Uterus (tissue), 4 donors: Measurements from ENCODE around the gene PPFIBP1. TPM values are rescaled to one million over a fixed set of nuclear protein-coding genes. Genes with fewer than 3 reads are reported as not detected.

Experiments
- DNase-seq, 2 donors: peaks; one replicate each; pipeline ENCODE4 v3.0.0-alpha.2; 2019 to 2020
- H3K27ac ChIP-seq, 2 donors: fragments of 200-600 bp; sonication (generic); 1 replicate in 1 of 2; 2 replicates in 1 of 2; pipeline ENCODE4 v1.5.1; 2016 to 2018
- H3K27me3 ChIP-seq, 2 donors: fragments of 200-600 bp; sonication (generic); one replicate each; pipeline ENCODE4 v1.5.1; 2018 to 2019; ENCODE audit warnings: control low read depth in 1 of 2
- H3K36me3 ChIP-seq, 2 donors: fragments of 200-600 bp; sonication (generic); one replicate each; pipeline ENCODE4 v1.5.1; 2019; ENCODE audit warnings: control low read depth in 1 of 2
- H3K4me1 ChIP-seq, 2 donors: fragments of 200-600 bp; sonication (generic); one replicate each; pipeline ENCODE4 v1.5.1; 2018 to 2019; ENCODE audit warnings: control low read depth in 1 of 2
- H3K4me3 ChIP-seq, 2 donors: fragments of 200-600 bp; sonication (generic); 1 replicate in 1 of 2; 2 replicates in 1 of 2; pipeline ENCODE4 v1.5.1; 2018 to 2019; ENCODE audit warnings: mild to moderate bottlenecking in 1 of 2
- H3K9me3 ChIP-seq, 2 donors: fragments of 200-600 bp; sonication (generic); one replicate each; pipeline ENCODE4 v1.5.1; 2019; ENCODE audit warnings: control low read depth in 1 of 2
- CTCF ChIP-seq, 4 experiments: fragments of 200-600 bp in 2 of 4; fragments of 450-650 bp in 2 of 4; sonication (generic) in 2 of 4; IDR thresholded peaks; one replicate each; pipeline ENCODE4 v1.5.1; 2016 to 2019; ENCODE audit warnings: antibody characterized with exemption in 4 of 4, mild to moderate bottlenecking in 2 of 4, moderate library complexity in 1 of 4
- POLR2A ChIP-seq, 2 donors: fragments of 450-650 bp; IDR thresholded peaks; one replicate each; pipeline ENCODE4 v1.6.1; 2016; ENCODE audit warnings: antibody characterized with exemption in 2 of 2, mild to moderate bottlenecking in 1 of 2, moderate library complexity in 1 of 2
- intact Hi-C: fragments of 100-400 bp; cut with DNase I; formaldehyde crosslinking; loops from one replicate; pipeline ENCODE4 v1.15.1; 2023; ENCODE audit warnings: low total_unique reads
- total RNA-seq, 4 donors: library from RNA; depleted of rRNA in 3 of 4; stranded (reverse); fragments of >200 nt in 3 of 4; gene quantifications; one replicate each; pipeline versions ENCODE4 v1.1.0 to v1.2.4, GENCODE V29; 2014 to 2023
- donor health status: DM: yes; HTN: yes; CAD: no.

Gene PPFIBP1
- total RNA-seq, 4 donors from 2014 or later = 43.8 to 139 (median 82.7) TPM

DNA sequence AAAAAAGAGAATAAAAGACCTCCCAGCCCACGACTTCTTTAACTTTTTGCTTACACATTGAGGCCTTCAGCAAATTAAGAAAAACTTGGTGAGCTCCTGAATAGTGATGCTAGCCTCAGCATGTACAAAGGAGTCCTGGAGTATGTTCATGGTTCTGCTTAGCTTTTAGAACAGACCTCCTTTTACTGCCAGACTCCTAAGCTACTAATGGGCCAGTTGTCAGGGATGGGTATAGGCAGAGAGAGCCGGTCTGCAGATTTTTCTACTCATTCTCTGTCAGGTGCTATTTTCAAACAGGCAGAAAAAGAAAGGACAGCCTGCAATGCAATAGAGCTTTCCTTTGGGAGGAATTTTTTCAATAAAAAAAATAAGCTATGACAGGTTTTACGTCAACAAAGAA lies 90.4 kb downstream of the PPFIBP1 start:
- H3K27ac ChIP-seq = no peak overlapping the region
- TF ChIP-seq POLR2A (IDR thresholded peaks at IDR 0.05) (no peak), CTCF (IDR thresholded peaks at IDR 0.05) (no peak)
- H3K4me3 ChIP-seq = no peak overlapping the region
- no peaks in the 10 kb centered on the region for H3K9me3 ChIP-seq
- H3K36me3 ChIP-seq = no peaks in the 10 kb centered on the region
- intact Hi-C loops = no loop called here
- H3K4me1 ChIP-seq = no peaks in the 10 kb centered on the region
- H3K27me3 ChIP-seq = no peaks in the 10 kb centered on the region
- DNase-seq = no peak

- Histone ChIP-seq H3K36me3 (no peaks in the 10 kb centered on the region), H3K9me3 (no peaks in the 10 kb centered on the region), H3K27me3 (no peaks in the 10 kb centered on the region), H3K4me3 (no peak overlapping the region), H3K4me1 (no peaks in the 10 kb centered on the region), H3K27ac (no peak overlapping the region)
- TF ChIP-seq CTCF (IDR thresholded peaks at IDR 0.05) (no peak), POLR2A (IDR thresholded peaks at IDR 0.05) (no peak)
- no peak for DNase-seq
- intact Hi-C loops = no loop called here
Measured at GRCh38 chr12:27614866-27615265, 90.9 kb downstream of the PPFIBP1 start.

DNA sequence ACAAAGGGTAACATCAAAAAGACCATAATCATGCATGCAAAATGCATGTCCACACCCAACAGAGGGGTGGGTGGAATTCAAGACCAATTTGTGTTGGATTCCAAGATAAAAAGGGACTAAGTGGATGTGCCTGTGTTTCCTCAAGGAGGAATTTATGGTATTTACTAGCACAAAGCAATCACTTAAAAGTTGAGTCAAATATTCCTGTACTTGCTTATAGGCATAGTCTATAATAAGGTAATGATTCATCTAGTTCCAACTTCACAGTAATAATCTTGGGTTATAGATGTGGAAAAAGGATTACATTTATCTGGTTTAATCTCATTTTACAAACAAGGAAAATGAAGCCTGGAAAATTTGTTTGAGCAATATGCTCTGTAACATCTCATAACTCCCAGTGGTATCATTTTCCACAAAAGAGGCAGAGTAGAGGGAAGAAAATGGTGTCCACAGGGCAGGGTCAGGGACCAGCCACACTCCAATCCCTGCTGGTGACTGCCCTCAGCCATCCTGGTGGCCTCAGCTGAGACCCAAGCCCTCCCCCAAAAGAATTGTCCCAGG lies 91.4 kb downstream of the PPFIBP1 start:
- TF ChIP-seq CTCF (IDR thresholded peaks at IDR 0.05) (no peak), POLR2A (IDR thresholded peaks at IDR 0.05) (no peak)
- no peak overlapping the region for H3K4me3 ChIP-seq
- no peaks in the 10 kb centered on the region for H3K9me3 ChIP-seq
- H3K27me3 ChIP-seq = no peaks in the 10 kb centered on the region
- intact Hi-C loops = no loop called here
- H3K27ac ChIP-seq = no peak overlapping the region
- H3K36me3 ChIP-seq = no peaks in the 10 kb centered on the region
- no peak for DNase-seq
- no peaks in the 10 kb centered on the region for H3K4me1 ChIP-seq

- no peak for TF ChIP-seq CTCF (IDR thresholded peaks at IDR 0.05)
- no peak for TF ChIP-seq POLR2A (IDR thresholded peaks at IDR 0.05)
- intact Hi-C loops = no loop called here
- Histone ChIP-seq H3K4me3 (no peak overlapping the region), H3K27me3 (no peaks in the 10 kb centered on the region), H3K4me1 (no peaks in the 10 kb centered on the region), H3K27ac (no peak overlapping the region), H3K9me3 (no peaks in the 10 kb centered on the region), H3K36me3 (no peaks in the 10 kb centered on the region)
- no peak for DNase-seq
Measured at GRCh38 chr12:27616356-27617142, 92.5 kb downstream of the PPFIBP1 start.

GRCh38 chr12:27618836-27619235 lies 94.8 kb downstream of the PPFIBP1 start:
- Histone ChIP-seq H3K9me3 (no peaks in the 10 kb centered on the region), H3K27me3 (no peaks in the 10 kb centered on the region), H3K36me3 (no peaks in the 10 kb centered on the region), H3K4me3 (no peak overlapping the region), H3K4me1 (no peaks in the 10 kb centered on the region), H3K27ac (no peak overlapping the region)
- TF ChIP-seq POLR2A (IDR thresholded peaks at IDR 0.05) (no peak), CTCF (IDR thresholded peaks at IDR 0.05) (no peak)
- DNase-seq = no peak
- intact Hi-C loops = no loop called here
